ENCODE results near the gene FLT1.

FLT1 gene

DNA sequence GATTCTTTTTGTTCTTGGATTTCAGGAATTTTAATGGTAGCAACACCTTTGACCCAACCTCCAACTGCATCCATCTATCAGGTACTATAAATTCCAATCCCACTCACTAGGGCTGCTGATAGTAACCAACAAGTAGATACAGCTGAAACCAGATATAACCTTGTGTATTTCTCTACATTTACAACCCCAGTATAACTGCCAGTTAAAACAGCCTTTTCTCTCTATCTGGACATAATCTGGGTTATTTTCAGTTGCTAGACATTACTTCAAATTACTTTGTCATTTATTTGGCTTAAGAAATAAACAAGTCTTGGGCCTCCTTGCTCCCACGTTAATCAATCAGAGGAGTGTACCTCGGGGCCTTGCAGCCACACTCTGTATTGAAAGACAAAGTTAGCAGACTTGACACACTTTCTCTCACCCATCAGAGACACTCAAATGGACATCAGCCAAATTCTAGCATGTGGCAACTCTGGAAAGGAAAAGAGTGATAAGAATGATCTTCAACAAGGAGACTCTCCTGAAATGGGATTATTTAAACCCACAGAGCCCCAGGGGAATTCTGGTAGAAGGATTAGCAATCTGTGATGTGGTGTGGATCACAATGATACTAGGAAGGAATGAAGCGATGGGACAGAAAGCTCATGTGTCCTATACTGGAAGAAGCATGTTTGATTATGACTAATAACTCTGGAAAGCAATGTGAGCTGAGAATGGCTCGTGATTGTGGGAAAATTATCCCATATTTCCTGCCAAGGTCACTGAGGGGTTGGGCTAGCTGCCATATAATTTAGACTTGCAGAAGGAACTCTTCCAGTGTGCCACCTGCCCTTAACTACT lies 157.5 kb downstream of the FLT1 start:
- DNase-seq = no peak

DNA sequence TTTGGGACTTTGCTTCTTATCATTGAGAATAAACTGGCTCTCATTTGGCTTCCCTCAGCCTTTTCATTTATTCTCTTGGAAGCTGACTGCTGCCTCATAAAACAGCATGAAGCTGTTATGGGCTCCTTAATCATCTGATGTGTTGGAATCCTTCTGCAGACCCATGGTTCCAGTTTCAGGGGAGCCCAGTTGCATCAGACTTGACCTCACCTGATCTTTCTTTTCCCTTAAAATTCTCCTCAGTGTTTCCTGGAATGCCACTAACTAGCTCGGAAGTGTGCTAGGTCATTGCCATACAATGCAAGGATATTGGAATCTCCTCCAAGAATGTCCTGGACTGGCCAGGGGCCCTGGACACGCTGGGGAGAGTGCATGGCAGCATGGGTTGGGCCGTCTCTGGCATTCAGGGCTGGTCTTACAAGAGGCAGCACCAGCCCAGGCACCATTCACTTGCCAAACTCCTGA lies 158.7 kb downstream of the FLT1 start:
- no peak for DNase-seq

DNA sequence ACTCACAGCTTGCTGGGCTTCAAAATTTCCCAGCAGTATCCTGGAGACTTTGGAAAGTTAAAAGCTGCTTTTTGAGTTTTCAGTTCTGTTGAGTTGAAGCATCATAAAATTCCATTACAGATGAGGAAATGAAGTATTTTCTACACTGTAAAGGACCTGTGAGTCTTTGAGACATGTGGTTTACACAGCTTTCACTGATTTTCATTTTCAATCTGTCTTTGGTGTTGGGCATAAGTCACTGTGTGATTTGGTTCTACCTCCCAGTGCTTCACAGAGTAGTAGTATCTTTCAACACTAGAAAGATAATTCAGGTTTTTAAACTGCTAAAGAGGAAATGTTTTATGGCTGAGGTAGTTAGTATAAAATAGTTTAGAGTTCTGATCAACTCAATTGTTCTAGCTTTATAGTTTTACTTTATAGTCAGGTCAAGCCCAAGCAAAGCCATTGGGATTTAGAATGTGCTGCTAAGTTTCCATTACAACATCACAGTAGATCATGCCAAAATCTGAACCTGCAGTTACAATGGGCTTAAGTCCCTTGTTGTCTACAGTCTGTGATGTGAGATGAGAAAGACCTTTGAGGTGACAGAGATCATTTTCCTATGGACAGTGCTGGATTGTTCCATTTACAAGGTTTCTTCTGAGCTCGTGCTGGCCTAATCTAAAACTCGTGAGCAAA lies 161.6 kb downstream of the FLT1 start:
- no peak for DNase-seq

DNA sequence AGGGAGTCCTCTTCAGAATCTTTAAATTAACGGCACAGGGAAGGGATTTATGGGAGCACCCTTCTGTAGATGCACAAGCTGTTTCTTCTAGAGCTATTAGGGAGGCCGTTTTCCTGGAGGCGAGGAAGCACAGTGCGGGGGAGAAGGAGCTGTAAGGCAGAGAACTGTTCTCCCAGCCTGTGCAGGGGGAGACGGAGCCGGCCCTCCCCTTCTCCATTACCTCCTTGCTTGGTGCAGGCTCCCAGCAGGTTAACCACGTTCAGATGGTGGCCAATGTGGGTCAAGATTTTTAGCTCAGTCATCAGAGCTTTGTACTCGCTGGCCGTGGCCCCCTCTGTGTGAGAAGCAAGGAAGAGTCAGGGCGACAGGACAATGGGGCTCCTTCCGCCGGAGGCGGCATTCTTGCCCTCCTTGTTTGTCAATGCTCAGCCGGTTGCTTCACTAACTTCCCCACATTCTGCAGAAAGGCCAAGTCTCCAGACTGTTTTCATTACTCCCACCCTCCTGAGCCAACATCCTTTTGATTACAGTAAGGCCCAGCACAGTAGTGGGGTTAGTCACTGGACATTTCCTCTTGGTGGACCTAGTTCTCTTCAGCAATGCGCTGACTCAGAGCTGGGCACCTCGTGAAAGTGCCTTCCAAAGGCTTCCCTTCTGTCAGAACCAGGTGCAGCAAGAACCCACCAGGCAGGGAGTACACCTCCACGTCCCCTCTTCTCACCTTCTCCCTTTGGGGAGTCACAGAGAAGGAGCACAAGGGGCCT lies 165.4 kb downstream of the FLT1 start:
- no peak for DNase-seq

DNA sequence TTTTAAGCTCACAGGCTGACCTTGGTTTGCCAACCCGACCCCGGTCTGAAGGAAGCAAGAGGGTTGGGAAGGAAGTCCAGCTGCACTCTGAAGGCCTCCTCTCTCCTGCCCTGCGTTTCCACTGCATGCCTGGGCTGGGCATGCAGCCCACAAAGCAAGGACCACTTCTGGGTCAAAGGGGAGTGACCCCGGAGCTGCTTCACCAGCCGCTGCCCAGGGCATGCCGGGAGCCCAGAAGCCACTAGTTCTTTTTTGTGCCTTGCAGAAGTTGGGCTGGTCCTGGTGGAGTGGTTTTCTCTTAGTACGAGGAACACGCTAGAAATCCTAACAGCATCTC lies 166.7 kb downstream of the FLT1 start:
- DNase-seq = no peak

DNA sequence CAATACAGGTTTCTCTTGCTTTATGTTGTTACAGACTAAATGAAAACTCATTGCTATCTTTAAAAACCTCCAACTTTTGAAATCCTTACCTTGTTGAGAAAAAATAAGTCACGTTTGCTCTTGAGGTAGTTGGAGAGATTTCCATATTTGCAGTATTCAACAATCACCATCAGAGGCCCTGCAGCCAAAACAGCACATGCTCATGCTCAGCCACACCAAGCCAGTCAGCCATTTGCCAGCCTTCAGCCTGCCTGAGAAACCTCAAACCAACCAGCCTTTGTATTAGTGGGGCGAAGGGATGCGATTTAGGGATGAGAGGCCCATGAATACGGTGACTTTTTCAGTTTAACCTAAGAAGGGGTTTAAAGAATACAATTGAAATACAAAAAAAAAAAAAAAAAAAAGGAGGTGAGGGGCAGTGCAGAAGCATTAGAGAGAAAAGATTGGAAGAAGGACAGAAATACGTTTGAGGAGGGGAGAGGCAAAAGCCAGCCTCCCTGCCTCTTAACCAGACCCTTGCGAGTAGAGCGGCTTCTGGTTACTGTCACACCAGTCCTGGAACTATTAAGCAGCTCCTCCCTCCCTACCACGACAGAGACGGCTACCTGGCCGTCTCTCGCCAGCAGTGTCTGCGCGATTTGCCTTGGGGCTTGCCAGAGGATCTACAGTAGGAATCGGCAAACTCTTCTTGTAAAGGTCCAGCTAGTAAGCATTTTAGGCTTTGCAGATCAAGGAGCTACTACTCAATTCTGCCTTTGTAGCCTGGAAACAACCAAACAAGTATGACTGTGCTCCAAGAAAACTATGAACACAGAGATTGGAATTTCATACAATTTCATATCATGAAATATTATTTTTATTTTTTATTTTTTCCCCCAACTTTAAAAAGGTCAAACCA lies 167.3 kb downstream of the FLT1 start:
- DNase-seq = no peak

DNA sequence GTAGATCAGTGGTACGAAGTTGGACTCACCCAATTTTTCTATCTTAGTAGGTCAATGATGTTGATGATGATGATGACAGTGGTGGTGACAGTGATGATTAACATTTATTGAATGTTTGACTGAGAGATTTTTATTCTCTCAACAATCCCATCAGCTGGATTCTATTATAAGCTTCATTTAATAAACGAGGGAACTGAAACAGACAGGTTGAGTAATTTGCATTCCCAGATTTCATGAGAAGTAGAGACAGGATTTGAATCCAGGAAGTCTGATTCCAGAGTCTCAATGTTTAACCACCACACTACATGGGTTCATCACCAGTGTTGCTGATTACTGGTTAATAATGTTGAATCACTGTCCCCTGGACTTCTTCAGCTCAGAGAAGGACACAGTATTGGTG lies 168.9 kb downstream of the FLT1 start:
- no peak for DNase-seq

DNA sequence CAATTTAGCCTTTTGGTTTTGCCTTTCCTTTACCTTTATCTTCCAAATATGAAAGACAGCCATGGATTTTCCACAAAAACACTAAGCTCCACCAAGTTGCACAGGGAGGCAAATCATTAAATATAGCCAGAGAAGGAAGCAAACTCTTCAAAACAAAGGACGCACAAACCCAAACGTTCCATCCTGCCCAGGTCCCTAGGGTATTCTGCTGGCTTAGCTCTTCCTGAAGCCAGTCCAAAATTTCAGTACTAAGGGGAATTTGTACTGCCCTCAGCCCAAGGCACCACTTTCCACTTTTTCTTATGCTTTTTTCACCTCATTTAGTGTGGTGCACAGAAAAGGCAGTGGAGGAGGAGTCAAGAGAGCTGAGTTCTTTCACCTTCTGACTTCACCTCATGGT lies 169.9 kb downstream of the FLT1 start:
- DNase-seq = no peak

DNA sequence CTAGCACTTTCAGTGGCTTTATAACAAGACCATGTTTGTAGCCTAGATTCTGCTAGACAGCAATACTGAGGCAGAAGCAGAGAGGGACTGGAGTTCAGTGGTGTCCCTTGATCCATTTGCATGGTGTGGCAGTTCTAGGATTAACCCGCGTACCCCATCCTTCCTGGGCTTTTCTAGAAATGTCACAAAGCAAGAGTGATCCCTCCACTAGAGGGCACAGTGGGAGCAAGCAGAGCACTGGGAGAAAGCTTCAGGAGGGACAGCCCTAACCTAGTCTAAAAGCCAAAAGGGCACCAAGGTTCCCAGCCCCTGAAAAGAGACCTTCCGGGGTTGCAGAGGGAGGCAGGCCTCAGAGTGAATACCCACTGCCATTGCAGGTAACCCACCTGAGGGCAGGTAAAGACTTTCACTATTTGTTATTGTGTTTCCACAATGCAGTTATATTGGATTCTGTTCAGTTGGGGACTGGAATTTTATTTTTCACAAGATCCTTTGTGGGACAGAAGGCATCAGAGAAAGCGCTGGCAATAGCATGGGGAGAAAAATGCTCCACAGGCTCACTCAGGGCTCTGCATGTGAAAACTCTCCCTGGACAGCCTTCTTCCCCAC lies 170.6 kb downstream of the FLT1 start:
- DNase-seq = peak; percentile 60

DNA sequence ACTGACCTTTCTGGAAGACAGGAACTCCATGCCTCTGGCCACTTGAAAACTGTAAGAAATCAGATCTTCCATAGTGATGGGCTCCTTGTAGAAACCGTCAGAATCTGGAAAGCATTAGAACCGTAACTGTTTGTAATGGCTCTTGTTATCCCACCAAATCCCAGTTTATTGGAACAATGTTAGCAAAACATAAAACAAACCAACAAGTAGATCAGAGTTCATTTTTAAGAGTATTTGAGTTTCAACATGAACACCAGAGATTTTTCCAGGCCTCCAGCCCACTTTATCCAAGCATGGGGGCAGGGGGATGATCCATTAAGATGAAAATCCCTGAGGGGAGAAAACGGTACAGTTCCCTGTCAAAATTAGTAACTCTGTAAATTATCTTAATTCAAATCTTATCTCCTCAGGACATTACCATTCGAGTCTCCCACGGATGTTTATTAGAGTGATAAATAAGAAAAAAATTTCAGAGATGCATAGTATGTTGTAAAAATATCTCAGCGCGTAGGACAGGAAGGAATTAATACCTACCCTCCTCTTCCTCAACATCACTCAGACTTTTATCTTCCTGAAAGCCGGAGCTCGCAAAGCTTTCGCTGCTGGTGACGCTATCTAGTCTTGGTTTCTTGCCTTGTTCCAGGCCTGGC lies 172.5 kb downstream of the FLT1 start:
- no peak for DNase-seq

DNA sequence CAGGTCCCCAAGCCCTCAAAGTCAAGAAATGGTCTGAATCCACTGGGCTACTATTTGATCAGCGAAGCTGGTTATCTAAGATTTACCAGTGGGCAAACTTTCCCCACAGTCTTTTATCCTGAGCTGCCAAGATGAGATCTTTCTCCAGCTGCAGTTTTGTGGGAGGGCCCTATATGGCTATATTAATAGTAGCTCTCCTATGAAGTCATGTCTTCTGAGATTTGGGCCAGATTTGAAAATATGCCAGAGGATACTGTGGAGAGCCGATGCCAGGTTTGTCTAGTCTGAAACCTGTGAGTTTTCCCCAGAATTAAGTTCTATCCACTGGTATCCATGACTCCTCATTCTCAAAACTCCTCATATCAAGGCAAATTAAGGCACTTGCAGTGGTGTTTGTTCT lies 173.2 kb downstream of the FLT1 start:
- DNase-seq = no peak

DNA sequence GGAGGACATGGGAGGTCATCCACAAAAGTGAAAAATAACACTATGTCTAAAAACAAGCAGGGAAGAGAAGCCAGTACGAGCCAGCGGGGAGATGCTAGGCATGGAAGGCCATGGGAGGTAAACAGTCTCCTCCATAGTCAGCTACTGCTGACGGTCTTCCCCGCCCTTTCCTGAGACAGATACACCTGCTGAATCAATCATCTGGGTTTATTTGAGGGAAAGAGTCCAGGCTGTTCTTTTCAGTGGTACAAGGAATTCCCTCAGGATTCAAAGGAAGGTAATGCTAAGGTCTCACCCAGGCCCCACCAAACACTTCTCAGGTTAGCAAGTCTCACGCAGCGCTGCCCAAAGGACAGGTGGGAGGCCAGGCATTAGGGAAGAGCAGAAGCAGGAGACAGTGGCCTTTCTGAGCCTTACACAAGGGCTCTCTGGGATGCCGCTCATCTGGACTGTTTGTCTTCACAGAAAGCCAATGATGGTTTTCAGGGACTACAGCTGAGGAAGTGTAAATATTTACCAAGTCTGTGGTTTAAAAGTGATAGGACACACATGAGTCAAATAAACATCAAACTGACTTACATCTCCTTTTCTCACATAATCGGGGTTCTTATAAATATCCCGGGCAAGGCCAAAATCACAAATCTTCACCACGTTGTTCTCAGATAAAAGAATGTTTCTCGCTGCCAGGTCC lies 173.9 kb downstream of the FLT1 start:
- no peak for DNase-seq

DNA sequence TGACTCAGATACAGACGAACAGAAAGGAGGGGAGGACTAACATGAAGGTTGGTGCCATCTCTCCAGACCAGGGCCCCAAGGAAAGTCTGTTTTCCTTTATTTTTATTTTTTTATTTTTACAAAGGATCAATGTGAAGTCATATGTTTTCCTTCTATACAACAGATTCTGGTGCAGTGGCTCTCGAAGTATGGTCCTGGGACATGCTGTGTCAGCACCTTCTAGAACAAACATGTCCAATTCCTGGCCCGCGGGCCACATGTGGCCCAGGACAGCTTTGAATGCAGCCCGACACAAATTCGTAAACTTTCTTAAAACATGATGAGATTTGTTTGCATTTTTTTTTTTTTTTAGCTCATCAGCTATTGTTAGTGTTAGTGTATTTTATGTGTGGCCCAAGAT lies 174.7 kb downstream of the FLT1 start:
- DNase-seq = no peak

DNA sequence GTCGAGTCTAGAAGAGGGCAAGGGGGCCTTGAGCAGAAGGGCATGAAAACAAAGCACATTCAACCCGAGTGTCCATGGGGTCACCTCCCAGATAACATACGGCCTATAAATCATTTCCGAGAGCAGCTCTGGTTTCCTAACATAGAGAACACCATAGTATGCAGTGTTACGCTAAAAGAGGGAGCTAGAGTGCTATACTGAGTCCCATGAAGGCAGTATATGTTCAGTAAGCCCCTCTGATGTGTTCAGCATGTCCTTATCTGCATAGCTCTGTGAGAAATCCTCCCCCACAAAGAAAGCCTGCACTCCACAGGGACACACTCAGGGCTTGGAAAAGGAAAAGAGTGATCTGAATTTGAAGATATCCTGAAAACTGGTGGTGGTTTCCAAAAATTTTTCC lies 175.4 kb downstream of the FLT1 start:
- DNase-seq = no peak

DNA sequence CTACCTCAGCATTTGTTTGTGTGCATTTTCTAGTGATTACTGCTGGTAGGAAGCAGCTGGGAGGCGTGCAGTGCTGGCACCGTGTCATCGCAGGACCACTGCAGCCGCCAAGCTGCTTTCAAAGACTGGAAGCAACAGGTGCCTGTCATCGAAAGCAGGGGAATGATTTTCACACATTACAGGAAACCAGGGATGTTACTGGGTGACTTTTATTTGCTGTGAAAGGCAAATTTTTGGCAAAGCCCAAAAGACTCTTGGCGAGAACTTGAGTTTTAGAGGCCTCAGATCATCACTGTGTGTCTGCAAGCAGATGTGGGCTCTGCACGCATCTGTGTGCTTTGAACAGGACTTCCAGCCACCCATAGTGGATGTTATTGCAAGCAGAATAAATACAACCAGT lies 176.4 kb downstream of the FLT1 start:
- no peak for DNase-seq

DNA sequence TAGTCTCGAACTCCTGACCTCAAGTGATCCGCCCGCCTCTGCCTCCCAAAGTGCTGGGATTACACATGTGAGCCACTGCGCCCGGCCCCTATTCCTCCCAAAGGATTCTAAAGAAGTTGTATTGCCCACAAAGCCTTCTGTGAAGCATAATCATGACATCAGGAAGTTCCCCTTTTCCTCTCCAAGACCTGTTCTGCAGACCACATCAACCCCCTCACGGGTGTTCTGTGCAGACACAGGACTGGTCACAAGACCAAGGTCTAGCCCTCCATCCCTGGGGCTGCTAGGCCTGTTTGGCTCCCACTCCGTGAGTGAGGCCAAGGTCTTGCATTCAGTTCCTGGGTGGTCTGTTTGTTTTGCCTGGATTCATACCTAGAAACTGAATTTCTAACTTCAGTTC lies 178.1 kb downstream of the FLT1 start:
- DNase-seq = no peak

DNA sequence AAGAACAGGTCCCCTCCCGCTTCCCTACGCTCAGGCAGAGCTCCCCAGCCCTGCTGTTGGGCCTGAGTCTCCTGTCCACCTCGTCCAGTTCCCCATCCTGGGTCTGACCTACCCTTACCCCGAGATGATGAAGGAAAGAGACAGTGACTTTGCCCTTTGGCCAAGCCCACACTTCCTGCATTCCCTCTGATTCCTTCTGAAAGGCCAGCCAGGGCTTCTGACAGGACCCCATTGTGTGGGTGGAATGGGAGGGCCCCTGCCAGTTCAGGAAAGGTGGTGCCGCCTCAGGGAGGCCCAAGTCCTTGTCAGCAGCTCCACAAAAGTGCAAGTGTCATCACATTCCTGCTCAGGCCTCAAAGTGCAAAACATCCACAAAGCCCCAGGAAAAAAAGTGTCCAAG lies 178.8 kb downstream of the FLT1 start:
- DNase-seq = no peak

DNA sequence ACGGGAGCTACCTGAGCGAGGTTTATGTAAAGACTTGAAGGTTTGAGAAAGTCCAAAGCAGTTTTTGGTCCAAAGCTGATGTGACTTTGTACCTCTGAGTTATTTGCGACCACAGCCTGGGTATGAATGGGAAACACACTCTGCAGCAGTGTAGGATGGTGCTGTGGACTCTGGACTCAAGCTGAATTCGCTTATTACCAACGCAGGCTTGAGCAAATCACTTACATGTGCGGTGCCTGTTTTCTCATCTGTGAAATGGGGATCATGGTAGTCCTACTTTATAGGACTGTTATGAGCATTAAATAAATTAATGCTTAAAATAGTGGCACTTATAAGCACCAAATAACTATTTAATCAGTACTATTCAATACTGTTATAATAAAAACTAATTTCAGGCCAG lies 180.0 kb downstream of the FLT1 start:
- no peak for DNase-seq

DNA sequence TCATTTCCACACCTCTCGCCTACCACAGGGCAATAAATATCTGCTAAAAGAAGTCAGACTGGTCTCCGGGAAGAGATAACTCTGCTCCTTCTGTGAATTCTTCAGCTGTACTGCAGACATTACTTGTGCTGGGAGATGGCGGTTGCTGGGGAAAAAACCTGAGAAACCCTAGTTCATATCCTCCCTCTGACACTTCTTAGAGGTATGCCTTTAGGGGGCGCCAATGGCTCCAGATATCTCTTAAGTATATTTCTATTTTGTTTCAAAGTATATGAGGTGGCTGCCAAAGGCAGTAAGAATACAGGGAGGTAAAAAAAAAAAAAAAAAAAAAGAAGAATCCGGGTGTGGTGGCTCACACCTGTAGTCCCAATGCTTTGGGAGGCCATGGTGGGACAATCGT lies 181.3 kb downstream of the FLT1 start:
- DNase-seq = peak; percentile 7

DNA sequence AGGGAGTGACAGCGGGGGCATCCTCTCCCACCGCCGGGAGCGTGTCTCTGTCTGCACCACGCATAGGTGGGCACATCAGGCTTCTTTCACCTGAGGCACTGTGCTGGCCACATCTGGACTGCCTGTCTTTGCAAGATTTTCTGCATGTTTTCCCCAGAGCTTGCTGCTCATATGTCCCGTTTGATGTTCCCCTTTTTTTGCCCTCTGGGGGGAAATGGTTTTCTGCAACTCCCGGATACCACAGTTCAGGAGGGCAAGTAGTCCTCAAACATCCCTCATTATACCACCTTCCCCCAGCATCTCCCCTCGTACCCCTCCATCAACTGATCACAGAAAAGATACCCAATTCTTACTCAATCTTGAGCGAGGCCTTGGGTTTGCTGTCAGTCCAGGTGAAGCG lies 188.6 kb downstream of the FLT1 start:
- no peak for DNase-seq

DNA sequence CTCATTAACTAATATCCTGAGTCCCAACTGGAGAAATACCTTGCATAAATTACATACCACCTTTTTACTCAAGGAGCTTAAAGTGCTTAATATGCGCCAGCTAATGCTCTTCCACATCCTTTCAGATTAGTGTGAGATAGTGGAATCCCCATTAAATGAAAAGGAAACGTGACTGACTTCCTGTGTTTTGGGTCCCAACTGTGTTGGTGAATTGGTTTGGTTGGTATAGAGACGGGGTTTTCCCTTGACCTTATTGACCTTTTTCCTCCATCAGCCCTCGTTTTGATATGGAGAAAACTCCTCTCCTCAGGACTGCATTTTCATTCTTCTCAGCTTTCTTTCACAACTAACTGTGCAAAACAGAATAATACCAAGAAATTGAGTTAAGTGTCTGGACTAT lies 193.1 kb downstream of the FLT1 start:
- no peak for DNase-seq

Data from KG1 (cell line).